A549 (cell line): Measurements from ENCODE around the gene DUS2. TPM values are rescaled to one million over a fixed set of nuclear protein-coding genes. Genes with fewer than 3 reads are reported as not detected.

Source experiments
- ATAC-seq, 2 experiments: fragments of 200-7000 bp in 1 of 2; fragments of >200 bp in 1 of 2; cut with Nextera tagmentation in 1 of 2; cut with Tn5 transposase in 1 of 2; 3 replicates each; pipeline versions ENCODE4 v1.8.0 to v1.9.1; 2018 to 2020; ENCODE audit warnings: mild to moderate bottlenecking in 1 of 2, moderate library complexity in 1 of 2
- CTCF ChIA-PET: fragments of 300-600 bp; sonication (Branson Sonifier 250); formaldehyde crosslinking; extraction: SDS; loops from one replicate; lab custom pipeline; 2021; ENCODE audit warnings: antibody characterized with exemption, inconsistent platforms; lab: Yijun Ruan, JAX
- POLR2A ChIA-PET: fragments of 350-600 bp; formaldehyde crosslinking; extraction: SDS; loops from one replicate; lab custom pipeline; 2021; ENCODE audit warnings: antibody characterized with exemption, inconsistent platforms; lab: Yijun Ruan, JAX
- DNase-seq, 2 experiments: peaks; one replicate each; pipeline versions ENCODE4 v3.0.0 to v3.0.0-alpha.2; 2011 to 2016; ENCODE audit warnings: low read depth in 1 of 2, low spot score in 1 of 2
- FAIRE-seq: peaks from 2 replicates; lab custom pipeline; 2011; peaks lifted over from hg19 to GRCh38; lab: Jason Lieb, UNC
- H3K27ac ChIP-seq, 2 experiments: fragments of >200 bp; sonication (Bioruptor Twin); formaldehyde crosslinking; 3 replicates each; pipeline ENCODE4 v1.5.1; 2016 to 2017
- H3K4me1 ChIP-seq: fragments of >200 bp; sonication (Bioruptor Twin); formaldehyde crosslinking; 3 replicates; pipeline ENCODE4 v1.6.1; 2016
- H3K4me2 ChIP-seq: fragments of >200 bp; sonication (Bioruptor Twin); formaldehyde crosslinking; 3 replicates; pipeline ENCODE4 v1.6.1; 2016
- H3K4me3 ChIP-seq: fragments of >200 bp; sonication (Bioruptor Twin); formaldehyde crosslinking; 3 replicates; pipeline ENCODE4 v1.5.1; 2016
- H3K9me3 ChIP-seq: fragments of >200 bp; sonication (Bioruptor Twin); formaldehyde crosslinking; 3 replicates; pipeline ENCODE4 v1.6.1; 2016
- BHLHE40 ChIP-seq: IDR thresholded peaks from 2 replicates; pipeline ENCODE4 v1.6.1; 2012; ENCODE audit warnings: low read depth, low read length, inconsistent platforms
- CBX2 ChIP-seq: fragments of 200-600 bp; sonication (generic); IDR thresholded peaks from 2 replicates; pipeline ENCODE4 v1.6.1; 2016; ENCODE audit warnings: low read depth, mild to moderate bottlenecking, borderline replicate concordance
- CBX8 ChIP-seq: fragments of 200-600 bp; sonication (generic); IDR thresholded peaks from 2 replicates; pipeline ENCODE4 v1.6.1; 2016
- CEBPB ChIP-seq, 2 experiments: fragments of >200 bp in 1 of 2; sonication (Bioruptor Twin) in 1 of 2; formaldehyde crosslinking in 1 of 2; IDR thresholded peaks; 2 replicates each; pipeline ENCODE4 v1.6.1; 2012 to 2016
- CTCF ChIP-seq: fragments of >200 bp; sonication (Bioruptor Twin); formaldehyde crosslinking; IDR thresholded peaks from 3 replicates; pipeline ENCODE4 v1.5.1; 2016
- ELK1 ChIP-seq: fragments of 150-350 bp; IDR thresholded peaks from 2 replicates; pipeline ENCODE4 v1.6.1; 2014; ENCODE audit warnings: low read depth, mild to moderate bottlenecking, low read length
- ESRRA ChIP-seq: fragments of 150-350 bp; IDR thresholded peaks from 2 replicates; pipeline ENCODE4 v1.6.1; 2014; ENCODE audit warnings: mild to moderate bottlenecking, low read length, borderline replicate concordance
- FOSB ChIP-seq: fragments of 250-450 bp; sonication (Bioruptor Pico); IDR thresholded peaks from 2 replicates; pipeline ENCODE4 v1.5.0; 2020; ENCODE audit warnings: mild to moderate bottlenecking, moderate library complexity
- FOSL2 ChIP-seq, 2 experiments: fragments of 450-650 bp in 1 of 2; fragments of >200 bp in 1 of 2; sonication (Bioruptor Twin) in 1 of 2; formaldehyde crosslinking; IDR thresholded peaks; 2 replicates each; pipeline versions ENCODE4 v1.5.0 to v1.6.1; 2016 to 2020; ENCODE audit warnings: mild to moderate bottlenecking in 1 of 2, moderate library complexity in 1 of 2
- HES2 ChIP-seq: fragments of >200 bp; sonication (Bioruptor Twin); formaldehyde crosslinking; IDR thresholded peaks from 2 replicates; pipeline ENCODE4 v1.6.1; 2016
- HEYL ChIP-seq: fragments of 250-450 bp; sonication (Bioruptor Pico); IDR thresholded peaks from 2 replicates; pipeline ENCODE4 v1.8.0; 2021; ENCODE audit warnings: mild to moderate bottlenecking, moderate library complexity
- KDM5A ChIP-seq: fragments of 200-600 bp; sonication (generic); IDR thresholded peaks from 2 replicates; pipeline ENCODE4 v1.6.1; 2016; ENCODE audit warnings: antibody characterized with exemption, mild to moderate bottlenecking
- MAX ChIP-seq: IDR thresholded peaks from 2 replicates; pipeline ENCODE4 v1.6.1; 2012
- PHF8 ChIP-seq: fragments of 200-600 bp; sonication (generic); IDR thresholded peaks from 2 replicates; pipeline ENCODE4 v1.6.1; 2016; ENCODE audit warnings: low read depth, mild to moderate bottlenecking, antibody characterized with exemption, moderate library complexity, borderline replicate concordance
- RFX5 ChIP-seq: fragments of 450-650 bp; IDR thresholded peaks from 2 replicates; pipeline ENCODE4 v1.7.1; 2014; ENCODE audit warnings: antibody characterized with exemption, mild to moderate bottlenecking, moderate library complexity
- RNF2 ChIP-seq: fragments of 200-600 bp; sonication (generic); IDR thresholded peaks from 2 replicates; pipeline ENCODE4 v1.6.1; 2016; ENCODE audit warnings: low read depth, mild to moderate bottlenecking, antibody characterized with exemption, moderate library complexity, borderline replicate concordance
- SREBF2 ChIP-seq: fragments of 450-650 bp; IDR thresholded peaks from 2 replicates; pipeline ENCODE4 v1.6.1; 2014; ENCODE audit warnings: mild to moderate bottlenecking, moderate library complexity
- TP53 ChIP-seq: fragments of 250-450 bp; sonication (Bioruptor Pico); IDR thresholded peaks from 2 replicates; pipeline ENCODE4 v1.5.0; 2021; ENCODE audit warnings: mild to moderate bottlenecking, moderate library complexity
- ZNF302 ChIP-seq: fragments of 250-450 bp; sonication (Bioruptor Pico); IDR thresholded peaks from 2 replicates; pipeline ENCODE4 v1.9.0; 2021; ENCODE audit warnings: inconsistent platforms, mild to moderate bottlenecking, moderate library complexity
- WGBS: methylation state at CpG from one replicate; pipeline ENCODE4 v1.1.6; 2017; ENCODE audit errors: missing lambda C conversion rate; 5-methylcytosine and 5-hydroxymethylcytosine counted together
- polyA plus RNA-seq, 4 experiments: library from polyadenylated mRNA; depleted of rRNA in 3 of 4; stranded (reverse); fragments of >200 nt; fragmentation: RNase III in 1 of 4; extraction: RNeasy Plus Mini Kit Qiagen cat#74134 plus additional on column Dnase treatment in 1 of 4; gene quantifications; 2 replicates in 3 of 4; 3 replicates in 1 of 4; pipeline ENCODE4 v1.2.3, GENCODE V29; 2011 to 2017
- TF ChIP-seq, protein P1 (sequence below): IDR thresholded peaks from 2 replicates; pipeline ENCODE4 v1.6.1; 2012; ENCODE audit warnings: low read depth, borderline replicate concordance
- TF ChIP-seq, protein P2 (sequence below): fragments of 450-650 bp; IDR thresholded peaks from 2 replicates; pipeline ENCODE4 v1.6.1; 2014; ENCODE audit warnings: antibody characterized with exemption
- TF ChIP-seq, protein P3 (sequence below): fragments of >200 bp; sonication (Bioruptor Twin); formaldehyde crosslinking; IDR thresholded peaks from 3 replicates; pipeline ENCODE4 v1.6.1; 2016
- TF ChIP-seq, protein P4 (sequence below): fragments of 200-600 bp; sonication (generic); IDR thresholded peaks from 2 replicates; pipeline ENCODE4 v1.6.1; 2016; ENCODE audit warnings: antibody characterized with exemption, mild to moderate bottlenecking, moderate library complexity

Gene DUS2
- polyA plus RNA-seq, 2 of the 4 experiments (the other 2 are of a cell fraction): 20.8 to 21.5 TPM

DNA sequence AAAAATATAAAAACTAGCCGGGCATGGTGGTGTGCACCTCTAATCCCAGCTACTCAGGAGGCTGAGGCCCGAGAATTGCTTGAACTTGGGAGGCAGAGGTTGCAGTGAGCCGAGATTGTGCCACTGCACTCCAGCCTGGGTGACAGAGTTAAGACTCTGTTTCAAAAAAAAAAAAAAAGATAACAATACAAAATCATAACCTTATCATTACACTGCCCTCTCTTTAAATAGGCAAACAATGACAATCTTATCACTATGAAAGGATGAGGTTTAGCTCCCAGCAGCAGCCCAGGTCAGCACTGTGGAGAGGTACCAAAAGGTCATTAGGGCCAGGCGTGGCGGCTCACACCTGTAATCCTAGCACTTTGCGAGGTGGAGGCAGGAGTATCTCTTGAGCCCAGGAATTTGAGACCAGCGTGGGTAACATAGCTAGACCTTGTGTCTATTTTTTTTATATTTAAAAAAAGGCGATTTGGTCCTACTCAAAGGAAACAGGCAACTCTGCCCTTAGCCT, 3.9 kb upstream of the DUS2 start:
- peaks cover 15% of the 10 kb centered on the region for H3K4me1 ChIP-seq
- TF ChIP-seq MAX (no peak), CBX8 (no peak), CEBPB (IDR thresholded peaks at IDR 0.05) (no peak), SREBF2 (no peak), KDM5A (no peak), RNF2 (no peak), CTCF (no peak), ELK1 (no peak), RFX5 (no peak), CBX2 (no peak), TP53 (CRISPR knock-in tag) (no peak), BHLHE40 (no peak), FOSB (CRISPR knock-in tag) (no peak)
- TF ChIP-seq, protein P1, sequence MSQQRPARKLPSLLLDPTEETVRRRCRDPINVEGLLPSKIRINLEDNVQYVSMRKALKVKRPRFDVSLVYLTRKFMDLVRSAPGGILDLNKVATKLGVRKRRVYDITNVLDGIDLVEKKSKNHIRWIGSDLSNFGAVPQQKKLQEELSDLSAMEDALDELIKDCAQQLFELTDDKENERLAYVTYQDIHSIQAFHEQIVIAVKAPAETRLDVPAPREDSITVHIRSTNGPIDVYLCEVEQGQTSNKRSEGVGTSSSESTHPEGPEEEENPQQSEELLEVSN: no peak
- TF ChIP-seq, protein P2, sequence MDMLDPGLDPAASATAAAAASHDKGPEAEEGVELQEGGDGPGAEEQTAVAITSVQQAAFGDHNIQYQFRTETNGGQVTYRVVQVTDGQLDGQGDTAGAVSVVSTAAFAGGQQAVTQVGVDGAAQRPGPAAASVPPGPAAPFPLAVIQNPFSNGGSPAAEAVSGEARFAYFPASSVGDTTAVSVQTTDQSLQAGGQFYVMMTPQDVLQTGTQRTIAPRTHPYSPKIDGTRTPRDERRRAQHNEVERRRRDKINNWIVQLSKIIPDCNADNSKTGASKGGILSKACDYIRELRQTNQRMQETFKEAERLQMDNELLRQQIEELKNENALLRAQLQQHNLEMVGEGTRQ: no peak
- TF ChIP-seq, protein P3, sequence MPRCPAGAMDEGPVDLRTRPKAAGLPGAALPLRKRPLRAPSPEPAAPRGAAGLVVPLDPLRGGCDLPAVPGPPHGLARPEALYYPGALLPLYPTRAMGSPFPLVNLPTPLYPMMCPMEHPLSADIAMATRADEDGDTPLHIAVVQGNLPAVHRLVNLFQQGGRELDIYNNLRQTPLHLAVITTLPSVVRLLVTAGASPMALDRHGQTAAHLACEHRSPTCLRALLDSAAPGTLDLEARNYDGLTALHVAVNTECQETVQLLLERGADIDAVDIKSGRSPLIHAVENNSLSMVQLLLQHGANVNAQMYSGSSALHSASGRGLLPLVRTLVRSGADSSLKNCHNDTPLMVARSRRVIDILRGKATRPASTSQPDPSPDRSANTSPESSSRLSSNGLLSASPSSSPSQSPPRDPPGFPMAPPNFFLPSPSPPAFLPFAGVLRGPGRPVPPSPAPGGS: no peak
- TF ChIP-seq, all 56 proteins: peak for 0
- H3K4me3 ChIP-seq: no peak overlapping the region
- no peak for ATAC-seq
- POLR2A ChIA-PET: no interaction called here
- no peak for DNase-seq
- WGBS: 72% methylated on average over 8 of the region's 8 CpGs
- H3K27ac ChIP-seq: no peak overlapping the region
- CTCF ChIA-PET: interaction anchor here (0.6 to 1.6 kb wide), 4 partner anchors 12 to 106 kb away, joined by 3 to 5 read pairs (median 3); no protein-coding TSS in a partner anchor
- H3K4me2 ChIP-seq: no peak overlapping the region
- no peaks in the 10 kb centered on the region for H3K9me3 ChIP-seq
- FAIRE-seq: no peak

DNA sequence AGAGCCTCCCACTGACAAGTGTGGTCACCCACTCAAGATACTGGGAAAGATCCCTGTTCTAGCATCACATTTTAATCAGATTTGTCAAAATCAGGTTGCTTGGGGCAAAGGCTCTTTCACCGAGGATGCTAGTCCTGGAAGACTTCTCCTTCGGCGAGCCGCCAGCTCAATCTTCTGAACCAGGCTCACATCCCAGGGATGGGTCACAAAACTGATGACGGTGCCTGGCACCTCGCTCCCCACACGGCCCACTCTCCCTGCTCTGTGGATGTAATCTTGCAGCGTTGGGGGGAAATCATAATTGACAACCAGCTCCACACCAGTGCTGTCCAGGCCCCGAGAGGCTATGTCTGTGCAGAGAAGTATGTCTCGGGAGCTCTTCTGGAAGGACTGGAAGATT, 1.6 kb upstream of the DUS2 start:
- 93% methylated on average over 8 of the region's 10 CpGs for WGBS
- Histone ChIP-seq H3K27ac (no peak overlapping the region), H3K4me1 (peaks cover 19% of the 10 kb centered on the region), H3K4me2 (peak overlapping the region; percentile 100), H3K9me3 (no peaks in the 10 kb centered on the region), H3K4me3 (no peak overlapping the region; the same call in 2 of the 3 replicates)
- TF ChIP-seq CBX2: no peak
- TF ChIP-seq FOSL2 (IDR thresholded peaks at IDR 0.05): no peak
- no peak for TF ChIP-seq FOSL2 (CRISPR knock-in tag; IDR thresholded peaks at IDR 0.05)
- TF ChIP-seq PHF8: no peak
- no peak for TF ChIP-seq ZNF302 (CRISPR knock-in tag)
- no peak for TF ChIP-seq ESRRA
- no peak for TF ChIP-seq RFX5
- TF ChIP-seq HES2: no peak
- no peak for TF ChIP-seq HEYL
- TF ChIP-seq, protein P4, sequence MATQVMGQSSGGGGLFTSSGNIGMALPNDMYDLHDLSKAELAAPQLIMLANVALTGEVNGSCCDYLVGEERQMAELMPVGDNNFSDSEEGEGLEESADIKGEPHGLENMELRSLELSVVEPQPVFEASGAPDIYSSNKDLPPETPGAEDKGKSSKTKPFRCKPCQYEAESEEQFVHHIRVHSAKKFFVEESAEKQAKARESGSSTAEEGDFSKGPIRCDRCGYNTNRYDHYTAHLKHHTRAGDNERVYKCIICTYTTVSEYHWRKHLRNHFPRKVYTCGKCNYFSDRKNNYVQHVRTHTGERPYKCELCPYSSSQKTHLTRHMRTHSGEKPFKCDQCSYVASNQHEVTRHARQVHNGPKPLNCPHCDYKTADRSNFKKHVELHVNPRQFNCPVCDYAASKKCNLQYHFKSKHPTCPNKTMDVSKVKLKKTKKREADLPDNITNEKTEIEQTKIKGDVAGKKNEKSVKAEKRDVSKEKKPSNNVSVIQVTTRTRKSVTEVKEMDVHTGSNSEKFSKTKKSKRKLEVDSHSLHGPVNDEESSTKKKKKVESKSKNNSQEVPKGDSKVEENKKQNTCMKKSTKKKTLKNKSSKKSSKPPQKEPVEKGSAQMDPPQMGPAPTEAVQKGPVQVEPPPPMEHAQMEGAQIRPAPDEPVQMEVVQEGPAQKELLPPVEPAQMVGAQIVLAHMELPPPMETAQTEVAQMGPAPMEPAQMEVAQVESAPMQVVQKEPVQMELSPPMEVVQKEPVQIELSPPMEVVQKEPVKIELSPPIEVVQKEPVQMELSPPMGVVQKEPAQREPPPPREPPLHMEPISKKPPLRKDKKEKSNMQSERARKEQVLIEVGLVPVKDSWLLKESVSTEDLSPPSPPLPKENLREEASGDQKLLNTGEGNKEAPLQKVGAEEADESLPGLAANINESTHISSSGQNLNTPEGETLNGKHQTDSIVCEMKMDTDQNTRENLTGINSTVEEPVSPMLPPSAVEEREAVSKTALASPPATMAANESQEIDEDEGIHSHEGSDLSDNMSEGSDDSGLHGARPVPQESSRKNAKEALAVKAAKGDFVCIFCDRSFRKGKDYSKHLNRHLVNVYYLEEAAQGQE: no peak
- ChIA-PET CTCF (interaction anchor here (3.6 kb wide), 1 partner anchor 19 kb away, joined by 18 read pairs; no protein-coding TSS in a partner anchor), POLR2A (interaction anchor here (2.4 kb wide), 1 partner anchor 19 kb away, joined by 6 read pairs; no protein-coding TSS in a partner anchor)
- ATAC-seq: no peak
- no peak for DNase-seq
- FAIRE-seq: no peak
